Vagina (tissue), 2 donors: ENCODE results near the gene SRD5A1.

ENCODE experiments used
- POLR2A ChIP-seq, 2 donors: fragments of 450-650 bp; IDR thresholded peaks; one replicate each; pipeline ENCODE4 v1.6.1; 2017; ENCODE audit warnings: antibody characterized with exemption in 2 of 2, mild to moderate bottlenecking in 2 of 2, moderate library complexity in 2 of 2
- POLR2AphosphoS5 ChIP-seq, 2 donors: sonication (generic); formaldehyde crosslinking; IDR thresholded peaks; one replicate each; pipeline ENCODE4 v1.9.0; 2017; ENCODE audit warnings: antibody characterized with exemption in 2 of 2, mild to moderate bottlenecking in 2 of 2, low read depth in 1 of 2; ENCODE audit not compliant: insufficient read depth in 1 of 2
- TF ChIP-seq, protein P1 (sequence below), 3 experiments: fragments of 450-650 bp in 2 of 3; fragments of 200-600 bp in 1 of 3; sonication (generic) in 1 of 3; IDR thresholded peaks; one replicate each; pipeline ENCODE4 v1.5.1; 2017 to 2019; ENCODE audit warnings: antibody characterized with exemption in 3 of 3, mild to moderate bottlenecking in 2 of 3, moderate library complexity in 2 of 3

DNA sequence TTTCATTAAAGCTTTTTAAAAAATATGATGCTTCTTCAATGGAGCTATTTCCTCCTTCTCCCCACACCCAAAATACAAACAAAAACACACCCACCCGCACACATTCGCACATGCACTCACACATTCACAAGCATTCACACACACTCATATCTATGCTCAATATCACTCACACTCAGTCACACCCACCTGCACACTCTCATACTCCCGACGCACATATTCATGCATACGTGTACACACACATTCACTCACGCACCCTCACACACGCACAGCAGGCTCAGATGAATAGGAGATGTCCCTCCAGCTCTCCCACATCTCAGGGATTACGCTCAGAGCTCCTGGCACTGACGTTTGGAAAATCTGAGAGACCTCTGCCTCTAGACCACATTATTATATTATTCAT lies 54.3 kb downstream of the SRD5A1 start:
- no peak for TF ChIP-seq POLR2AphosphoS5 (IDR thresholded peaks at IDR 0.05; ENCODE audit: insufficient read depth in 1 of 2, low read depth in 1 of 2)
- TF ChIP-seq, protein P1, sequence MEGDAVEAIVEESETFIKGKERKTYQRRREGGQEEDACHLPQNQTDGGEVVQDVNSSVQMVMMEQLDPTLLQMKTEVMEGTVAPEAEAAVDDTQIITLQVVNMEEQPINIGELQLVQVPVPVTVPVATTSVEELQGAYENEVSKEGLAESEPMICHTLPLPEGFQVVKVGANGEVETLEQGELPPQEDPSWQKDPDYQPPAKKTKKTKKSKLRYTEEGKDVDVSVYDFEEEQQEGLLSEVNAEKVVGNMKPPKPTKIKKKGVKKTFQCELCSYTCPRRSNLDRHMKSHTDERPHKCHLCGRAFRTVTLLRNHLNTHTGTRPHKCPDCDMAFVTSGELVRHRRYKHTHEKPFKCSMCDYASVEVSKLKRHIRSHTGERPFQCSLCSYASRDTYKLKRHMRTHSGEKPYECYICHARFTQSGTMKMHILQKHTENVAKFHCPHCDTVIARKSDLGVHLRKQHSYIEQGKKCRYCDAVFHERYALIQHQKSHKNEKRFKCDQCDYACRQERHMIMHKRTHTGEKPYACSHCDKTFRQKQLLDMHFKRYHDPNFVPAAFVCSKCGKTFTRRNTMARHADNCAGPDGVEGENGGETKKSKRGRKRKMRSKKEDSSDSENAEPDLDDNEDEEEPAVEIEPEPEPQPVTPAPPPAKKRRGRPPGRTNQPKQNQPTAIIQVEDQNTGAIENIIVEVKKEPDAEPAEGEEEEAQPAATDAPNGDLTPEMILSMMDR (IDR thresholded peaks at IDR 0.05): no peak
- TF ChIP-seq POLR2A (IDR thresholded peaks at IDR 0.05): no peak
